Frontal cortex (tissue), 4 donors: ENCODE data around the gene PKLR. TPM values are rescaled to one million over a fixed set of nuclear protein-coding genes. Genes with fewer than 3 reads are reported as not detected.
"Not testable (repeated sequence)": the region's sequence is repeated elsewhere in the genome, so short reads cannot be mapped to it uniquely, and the experiment has no call there.

Experiments used
- DNase-seq, 2 donors: peaks; one replicate each; pipeline ENCODE4 v3.0.0; 2012; ENCODE audit warnings: low spot score in 2 of 2
- FAIRE-seq: peaks from 2 replicates; lab custom pipeline; 2012; peaks lifted over from hg19 to GRCh38; lab: Jason Lieb, UNC
- total RNA-seq: library from RNA; depleted of rRNA; stranded (reverse); fragments of >200 nt; gene quantifications from one replicate; pipeline ENCODE4 v1.2.3, GENCODE V29; 2014
- donor health status: control.
- donor health status: control.
- donor health status: control.

The PKLR gene
- total RNA-seq, 1 donor from 2014 or later, result not detected

GRCh38 chr1:155261852-155262673 lies 39.2 kb downstream of the PKLR start, which contains the start of gene SCAMP3:
Gene SCAMP3, minus strand, starts transcription at chr1:155262360. Its CDS starts 209 bp downstream, at chr1:155262151.
- peak; percentile 96 to 99 for DNase-seq
- no peak for FAIRE-seq

GRCh38 chr1:155261493-155261851 lies 39.8 kb downstream of the PKLR start:
- no peak for FAIRE-seq
- DNase-seq, result no peak

GRCh38 chr1:155260276-155260675 lies 41.0 kb downstream of the PKLR start:
- FAIRE-seq, result no peak

GRCh38 chr1:155256058-155256852 lies 45.0 kb downstream of the PKLR start:
- FAIRE-seq, result no peak
- no peak for DNase-seq

More at GRCh38 chr1:155260276-155260675, 41.0 kb downstream of the PKLR start:
- no peak for DNase-seq

- FAIRE-seq (no peak), DNase-seq (peak; percentile 92 to 95)
Measured at GRCh38 chr1:155255243-155256007, 45.8 kb downstream of the PKLR start, which contains the start of gene ENTREP3. Gene ENTREP3, minus strand, starts transcription at chr1:155255483. Its CDS starts 606 bp downstream, at chr1:155254877.

- DNase-seq (peak in 1 of 2 donors; percentile 58), FAIRE-seq (no peak)
Measured at GRCh38 chr1:155254714-155255242, 46.5 kb downstream of the PKLR start.

- FAIRE-seq, result no peak
- no peak for DNase-seq
Measured at GRCh38 chr1:155254228-155254713, 47.0 kb downstream of the PKLR start.

GRCh38 chr1:155253797-155254196 lies 47.4 kb downstream of the PKLR start:
- no peak for FAIRE-seq

GRCh38 chr1:155253208-155253607 lies 48.0 kb downstream of the PKLR start:
- no peak for FAIRE-seq

More at GRCh38 chr1:155253797-155254196, 47.4 kb downstream of the PKLR start:
- DNase-seq, result no peak

GRCh38 chr1:155251566-155251965 lies 49.7 kb downstream of the PKLR start:
- no peak for FAIRE-seq
- DNase-seq, result no peak

More at GRCh38 chr1:155253208-155253607, 48.0 kb downstream of the PKLR start:
- DNase-seq, result no peak

GRCh38 chr1:155250633-155251449 lies 50.4 kb downstream of the PKLR start:
- DNase-seq (peak; percentile 94 to 98), FAIRE-seq (no peak)

GRCh38 chr1:155250246-155250632 lies 51.0 kb downstream of the PKLR start:
- no peak for DNase-seq
- no peak for FAIRE-seq

- FAIRE-seq (no peak), DNase-seq (no peak)
Measured at GRCh38 chr1:155247667-155248553, 53.3 kb downstream of the PKLR start.

- not testable (repeated sequence) for DNase-seq, FAIRE-seq
Measured at GRCh38 chr1:155246796-155247195, 54.4 kb downstream of the PKLR start.

GRCh38 chr1:155245163-155245524 lies 56.1 kb downstream of the PKLR start:
- FAIRE-seq (no peak), DNase-seq (no peak)

GRCh38 chr1:155244368-155245162 lies 56.7 kb downstream of the PKLR start:
- FAIRE-seq (no peak), DNase-seq (peak; percentile 87 to 94)

- FAIRE-seq, result no peak
- no peak for DNase-seq
Measured at GRCh38 chr1:155242805-155243358, 58.4 kb downstream of the PKLR start.
